Measurements from ENCODE around the gene CPB1. TPM values are rescaled to one million over a fixed set of nuclear protein-coding genes. Genes with fewer than 3 reads are reported as not detected.

The CPB1 gene
- total RNA-seq, 1 donor from 2014 or later: not detected

- H3K27ac Mint-ChIP-seq (ENCODE audit: unreplicated experiment): no peak overlapping the region
- H3K9ac ChIP-seq (ENCODE audit: low read length): no peak overlapping the region
- no peaks in the 10 kb centered on the region for H3K9me3 Mint-ChIP-seq (ENCODE audit: unreplicated experiment)
- no peaks in the 10 kb centered on the region for H3K4me1 Mint-ChIP-seq (ENCODE audit: low read depth, unreplicated experiment)
- no peak overlapping the region for H2AFZ ChIP-seq (ENCODE audit: low read depth, low read length)
- no peak overlapping the region for H3K4me3 ChIP-seq (ENCODE audit: insufficient read depth, low read depth, low read length)
- DNase-seq (ENCODE audit: low read depth) (no peak), FAIRE-seq (no peak)
- H4K20me1 ChIP-seq (ENCODE audit: insufficient read depth, low read length): no peaks in the 10 kb centered on the region
- H3K36me3 Mint-ChIP-seq (ENCODE audit: low read depth, unreplicated experiment): no peaks in the 10 kb centered on the region
- H3K4me3 Mint-ChIP-seq (ENCODE audit: unreplicated experiment): no peak overlapping the region
- H3K79me2 ChIP-seq (ENCODE audit: insufficient read depth, low read length): no peaks in the 10 kb centered on the region
- TF ChIP-seq, protein P1, sequence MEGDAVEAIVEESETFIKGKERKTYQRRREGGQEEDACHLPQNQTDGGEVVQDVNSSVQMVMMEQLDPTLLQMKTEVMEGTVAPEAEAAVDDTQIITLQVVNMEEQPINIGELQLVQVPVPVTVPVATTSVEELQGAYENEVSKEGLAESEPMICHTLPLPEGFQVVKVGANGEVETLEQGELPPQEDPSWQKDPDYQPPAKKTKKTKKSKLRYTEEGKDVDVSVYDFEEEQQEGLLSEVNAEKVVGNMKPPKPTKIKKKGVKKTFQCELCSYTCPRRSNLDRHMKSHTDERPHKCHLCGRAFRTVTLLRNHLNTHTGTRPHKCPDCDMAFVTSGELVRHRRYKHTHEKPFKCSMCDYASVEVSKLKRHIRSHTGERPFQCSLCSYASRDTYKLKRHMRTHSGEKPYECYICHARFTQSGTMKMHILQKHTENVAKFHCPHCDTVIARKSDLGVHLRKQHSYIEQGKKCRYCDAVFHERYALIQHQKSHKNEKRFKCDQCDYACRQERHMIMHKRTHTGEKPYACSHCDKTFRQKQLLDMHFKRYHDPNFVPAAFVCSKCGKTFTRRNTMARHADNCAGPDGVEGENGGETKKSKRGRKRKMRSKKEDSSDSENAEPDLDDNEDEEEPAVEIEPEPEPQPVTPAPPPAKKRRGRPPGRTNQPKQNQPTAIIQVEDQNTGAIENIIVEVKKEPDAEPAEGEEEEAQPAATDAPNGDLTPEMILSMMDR (IDR thresholded peaks at IDR 0.05; ENCODE audit: insufficient read depth, low read depth, low read length): peak; percentile 14
- no peak for TF ChIP-seq EZH2 (IDR thresholded peaks at IDR 0.05; ENCODE audit: insufficient read depth, low read length)
- H3K27me3 ChIP-seq (ENCODE audit: insufficient read depth, low read length): no peaks in the 10 kb centered on the region
- H3K4me1 ChIP-seq (ENCODE audit: insufficient read depth, low read length): no peaks in the 10 kb centered on the region
- H3K9me3 ChIP-seq (ENCODE audit: insufficient read depth, low read depth, low read length): no peaks in the 10 kb centered on the region
- no peaks in the 10 kb centered on the region for H3K36me3 ChIP-seq (ENCODE audit: insufficient read depth, low read length)
- H3K27ac ChIP-seq (ENCODE audit: low read depth, low read length): no peak overlapping the region
- H3K27me3 Mint-ChIP-seq (ENCODE audit: low read depth, unreplicated experiment): no peaks in the 10 kb centered on the region
- H3K4me2 ChIP-seq (ENCODE audit: low read length): no peak overlapping the region
Measured at GRCh38 chr3:148880681-148881080, 53.1 kb downstream of the CPB1 start.

- H3K27me3 Mint-ChIP-seq (ENCODE audit: low read depth, unreplicated experiment): no peaks in the 10 kb centered on the region
- TF ChIP-seq EZH2 (IDR thresholded peaks at IDR 0.05; ENCODE audit: insufficient read depth, low read length): no peak
- TF ChIP-seq, protein P1 (IDR thresholded peaks at IDR 0.05; ENCODE audit: insufficient read depth, low read depth, low read length): no peak
- no peaks in the 10 kb centered on the region for H3K79me2 ChIP-seq (ENCODE audit: insufficient read depth, low read length)
- H3K9me3 ChIP-seq (ENCODE audit: insufficient read depth, low read depth, low read length): no peaks in the 10 kb centered on the region
- peak overlapping the region; percentile 42 for H3K4me2 ChIP-seq (ENCODE audit: low read length)
- no peaks in the 10 kb centered on the region for H3K9me3 Mint-ChIP-seq (ENCODE audit: unreplicated experiment)
- FAIRE-seq (no peak), DNase-seq (ENCODE audit: low read depth) (peak; percentile 62)
- H2AFZ ChIP-seq (ENCODE audit: low read depth, low read length): no peak overlapping the region
- no peaks in the 10 kb centered on the region for H3K36me3 ChIP-seq (ENCODE audit: insufficient read depth, low read length)
- H3K27me3 ChIP-seq (ENCODE audit: insufficient read depth, low read length): no peaks in the 10 kb centered on the region
- H3K4me3 ChIP-seq (ENCODE audit: insufficient read depth, low read depth, low read length): no peak overlapping the region
- no peak overlapping the region for H3K27ac ChIP-seq (ENCODE audit: low read depth, low read length)
- no peak overlapping the region for H3K27ac Mint-ChIP-seq (ENCODE audit: unreplicated experiment)
- H3K9ac ChIP-seq (ENCODE audit: low read length): no peak overlapping the region
- H3K4me3 Mint-ChIP-seq (ENCODE audit: unreplicated experiment): no peak overlapping the region
- no peaks in the 10 kb centered on the region for H3K4me1 Mint-ChIP-seq (ENCODE audit: low read depth, unreplicated experiment)
- H4K20me1 ChIP-seq (ENCODE audit: insufficient read depth, low read length): no peaks in the 10 kb centered on the region
- H3K36me3 Mint-ChIP-seq (ENCODE audit: low read depth, unreplicated experiment): no peaks in the 10 kb centered on the region
- no peaks in the 10 kb centered on the region for H3K4me1 ChIP-seq (ENCODE audit: insufficient read depth, low read length)
Measured at GRCh38 chr3:148881286-148881685, 53.7 kb downstream of the CPB1 start.

DNA sequence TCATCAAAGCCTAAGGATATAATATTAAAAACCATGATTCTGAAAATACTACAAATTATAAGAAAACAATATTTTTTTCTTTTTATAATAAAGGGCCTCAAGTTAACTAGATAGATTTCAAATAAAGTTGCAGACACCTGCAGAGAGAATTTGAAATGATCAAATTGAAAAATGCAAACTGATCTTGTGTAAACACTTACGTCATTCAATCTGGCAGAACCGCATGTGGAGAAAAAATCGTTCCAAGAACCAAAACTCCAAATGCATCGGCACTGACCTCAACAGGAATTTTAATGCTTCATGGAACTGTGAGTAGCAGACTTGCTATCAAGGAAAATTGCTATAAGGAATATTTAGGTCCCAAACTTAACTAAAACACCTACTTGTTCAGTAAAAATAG, 54.7 kb downstream of the CPB1 start:
- no peak overlapping the region for H2AFZ ChIP-seq (ENCODE audit: low read depth, low read length)

More for the DNA sequence above, 54.7 kb downstream of the CPB1 start:
- Histone ChIP-seq H4K20me1 (ENCODE audit: insufficient read depth, low read length) (no peaks in the 10 kb centered on the region), H3K4me1 (ENCODE audit: insufficient read depth, low read length) (no peaks in the 10 kb centered on the region), H3K9ac (ENCODE audit: low read length) (no peak overlapping the region), H3K79me2 (ENCODE audit: insufficient read depth, low read length) (no peaks in the 10 kb centered on the region), H3K4me2 (ENCODE audit: low read length) (no peak overlapping the region), H3K27ac (ENCODE audit: low read depth, low read length) (no peak overlapping the region), H3K9me3 (ENCODE audit: insufficient read depth, low read depth, low read length) (no peaks in the 10 kb centered on the region), H3K4me3 (ENCODE audit: insufficient read depth, low read depth, low read length) (no peak overlapping the region), H3K36me3 (ENCODE audit: insufficient read depth, low read length) (no peaks in the 10 kb centered on the region), H3K27me3 (ENCODE audit: insufficient read depth, low read length) (no peaks in the 10 kb centered on the region)
- Mint-ChIP-seq H3K36me3 (ENCODE audit: low read depth, unreplicated experiment) (no peaks in the 10 kb centered on the region), H3K27ac (ENCODE audit: unreplicated experiment) (no peak overlapping the region), H3K4me1 (ENCODE audit: low read depth, unreplicated experiment) (no peaks in the 10 kb centered on the region), H3K4me3 (ENCODE audit: unreplicated experiment) (no peak overlapping the region), H3K9me3 (ENCODE audit: unreplicated experiment) (no peaks in the 10 kb centered on the region), H3K27me3 (ENCODE audit: low read depth, unreplicated experiment) (no peaks in the 10 kb centered on the region)
- DNase-seq (ENCODE audit: low read depth) (peak; percentile 70), FAIRE-seq (no peak)
- TF ChIP-seq, protein P1 (IDR thresholded peaks at IDR 0.05; ENCODE audit: insufficient read depth, low read depth, low read length): no peak
- no peak for TF ChIP-seq EZH2 (IDR thresholded peaks at IDR 0.05; ENCODE audit: insufficient read depth, low read length)
